Putamen (tissue), 1 donor: ENCODE measurements around the gene OGDHL.
"Not testable (repeated sequence)": the region's sequence is repeated elsewhere in the genome, so short reads cannot be mapped to it uniquely, and the experiment has no call there.

Source experiments
- DNase-seq: peaks from one replicate; pipeline ENCODE4 v3.0.0-alpha.2; 2016; ENCODE audit warnings: low spot score

The OGDHL gene

GRCh38 chr10:49761789-49762565 lies at the start of gene OGDHL:
OGDHL (minus strand) TSS chr10:49762323; CDS start chr10:49758592, 3,731 bp downstream.
- DNase-seq, result peak; percentile 67

DNA sequence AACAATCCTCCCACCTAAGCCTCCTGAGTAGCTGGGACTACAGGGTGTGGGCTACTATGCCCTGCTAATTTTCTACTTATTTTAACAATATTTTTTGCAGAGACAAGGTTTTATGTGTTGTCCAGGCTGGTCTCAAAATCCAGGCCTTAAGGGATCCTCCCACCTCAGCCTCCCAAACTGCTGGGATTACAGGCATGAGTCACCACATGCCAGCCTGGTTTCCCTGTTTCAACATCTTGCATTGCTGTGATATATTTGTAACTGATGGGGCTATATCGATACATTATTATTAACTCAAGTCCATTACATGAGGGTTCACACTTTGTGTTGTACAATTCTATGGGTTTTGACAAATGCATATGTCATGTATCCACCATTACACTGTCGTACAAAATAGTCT lies 41.9 kb upstream of the OGDHL start:
- DNase-seq, result no peak

GRCh38 chr10:49798275-49798674 lies 36.2 kb upstream of the OGDHL start:
- DNase-seq, result no peak

- DNase-seq, result no peak
Observed at GRCh38 chr10:49791100-49791499, 29.0 kb upstream of the OGDHL start.

- DNase-seq, result no peak
Observed at GRCh38 chr10:49784681-49785080, 22.6 kb upstream of the OGDHL start.

DNA sequence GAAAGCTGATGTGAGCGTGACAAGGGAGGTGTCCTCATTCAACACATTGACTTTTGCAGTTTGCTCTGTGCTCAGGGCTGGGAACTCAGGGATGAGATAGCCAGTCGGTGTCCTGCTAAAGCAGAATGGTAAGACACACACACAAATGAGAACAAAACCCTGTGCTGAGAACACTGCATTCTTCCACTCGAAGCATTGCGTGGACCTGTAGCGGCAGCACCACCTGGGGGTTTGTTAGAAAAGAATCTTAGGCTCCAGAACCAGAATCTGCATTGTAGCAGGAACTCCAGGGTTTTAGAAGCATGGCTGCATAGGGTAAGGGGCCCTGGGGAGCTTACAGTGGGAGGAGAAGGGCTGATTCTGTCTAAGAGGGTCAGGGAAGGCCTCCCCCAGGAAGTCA lies 21.5 kb upstream of the OGDHL start:
- no peak for DNase-seq

- no peak for DNase-seq
Observed at GRCh38 chr10:49781247-49781646, 19.1 kb upstream of the OGDHL start.

GRCh38 chr10:49778197-49778596 lies 16.1 kb upstream of the OGDHL start:
- no peak for DNase-seq

GRCh38 chr10:49776851-49777250 lies 14.7 kb upstream of the OGDHL start:
- DNase-seq, result no peak

DNA sequence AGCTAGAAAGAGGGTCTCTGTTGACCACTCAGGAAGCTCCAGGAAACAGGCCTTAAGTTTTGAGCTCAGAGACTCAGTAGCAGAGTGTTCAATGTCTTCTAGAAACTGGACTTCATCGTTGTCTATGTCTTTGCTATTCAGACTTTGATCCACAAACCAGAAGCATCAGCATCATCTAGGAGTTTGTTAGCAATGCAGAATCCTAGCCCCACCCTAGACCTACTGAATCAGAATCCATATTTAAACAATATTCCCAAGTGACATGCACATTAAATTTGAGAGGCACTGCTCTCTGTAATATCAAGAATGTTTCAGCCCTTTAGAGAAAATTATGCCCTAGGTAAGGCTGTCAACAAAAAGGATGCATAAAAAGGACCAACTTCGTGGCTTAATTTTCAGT lies 12.9 kb upstream of the OGDHL start:
- no peak for DNase-seq

- not testable (repeated sequence) for DNase-seq
Observed at GRCh38 chr10:49772944-49773343, 10.8 kb upstream of the OGDHL start.

DNA sequence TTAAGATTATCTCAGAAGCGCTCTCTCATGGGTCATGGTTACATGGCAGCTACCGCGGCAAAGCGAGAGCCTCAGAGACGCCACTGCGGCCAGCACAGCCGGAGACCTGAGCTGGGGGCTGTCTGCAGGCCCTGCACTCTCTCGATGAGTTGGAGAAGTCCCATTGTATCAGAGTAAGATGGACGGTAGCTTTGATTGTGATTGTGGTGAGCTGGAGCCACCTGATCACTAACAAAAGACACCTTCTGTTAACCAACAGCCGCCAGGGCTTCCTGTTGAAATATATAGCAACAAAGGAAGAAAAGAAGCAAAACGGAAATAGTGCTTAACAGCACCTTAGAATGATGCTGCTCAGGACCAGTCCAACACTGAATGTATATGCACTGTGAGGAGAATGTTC lies 8.9 kb upstream of the OGDHL start:
- DNase-seq, result not testable (repeated sequence)

GRCh38 chr10:49769692-49770091 lies 7.6 kb upstream of the OGDHL start:
- no peak for DNase-seq

- DNase-seq, result no peak
Observed at GRCh38 chr10:49768731-49769130, 6.6 kb upstream of the OGDHL start.

GRCh38 chr10:49768329-49768728 lies 6.2 kb upstream of the OGDHL start:
- no peak for DNase-seq

- no peak for DNase-seq
Observed at GRCh38 chr10:49767752-49768151, 5.6 kb upstream of the OGDHL start.

DNA sequence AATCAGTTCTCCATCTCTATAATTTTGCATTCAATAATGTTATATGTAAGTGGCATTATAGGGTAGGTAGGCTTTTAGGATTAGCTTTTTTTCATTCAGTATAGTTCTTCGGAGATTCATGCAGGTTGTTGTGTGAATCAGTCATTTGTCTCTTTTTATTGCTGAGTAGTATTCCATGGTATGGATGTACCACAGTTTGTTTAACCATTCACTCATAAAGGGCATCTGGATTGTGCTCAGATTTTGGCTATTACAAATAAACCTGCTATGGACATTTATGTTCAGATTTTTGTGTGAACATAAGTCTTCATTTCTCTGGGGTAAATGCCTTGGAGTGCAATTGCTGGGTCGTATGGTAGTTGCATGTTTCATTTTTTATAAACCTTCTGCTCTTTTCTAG lies 4.4 kb upstream of the OGDHL start:
- DNase-seq, result no peak

DNA sequence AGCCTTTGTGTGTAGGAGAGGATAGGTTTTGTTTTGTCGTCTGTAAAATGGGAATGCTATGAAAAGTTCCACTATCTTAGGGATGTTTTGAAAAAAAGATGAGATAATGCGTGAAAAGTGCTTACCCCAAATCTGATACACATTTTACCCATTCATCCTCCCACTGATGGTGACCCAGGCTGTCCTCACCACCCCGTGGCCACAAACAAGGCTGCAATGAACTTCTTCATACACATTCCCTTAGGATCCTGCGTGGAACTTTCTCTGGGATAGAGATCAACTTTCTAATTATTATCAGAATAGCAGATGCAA lies 399 bp upstream of the OGDHL start:
- DNase-seq, result no peak

GRCh38 chr10:49761201-49761788 lies 828 bp downstream of the OGDHL start:
- DNase-seq, result no peak

GRCh38 chr10:49760789-49761188 lies 1.3 kb downstream of the OGDHL start:
- no peak for DNase-seq

- DNase-seq, result no peak
Observed at GRCh38 chr10:49759787-49760551, 2.2 kb downstream of the OGDHL start.

DNA sequence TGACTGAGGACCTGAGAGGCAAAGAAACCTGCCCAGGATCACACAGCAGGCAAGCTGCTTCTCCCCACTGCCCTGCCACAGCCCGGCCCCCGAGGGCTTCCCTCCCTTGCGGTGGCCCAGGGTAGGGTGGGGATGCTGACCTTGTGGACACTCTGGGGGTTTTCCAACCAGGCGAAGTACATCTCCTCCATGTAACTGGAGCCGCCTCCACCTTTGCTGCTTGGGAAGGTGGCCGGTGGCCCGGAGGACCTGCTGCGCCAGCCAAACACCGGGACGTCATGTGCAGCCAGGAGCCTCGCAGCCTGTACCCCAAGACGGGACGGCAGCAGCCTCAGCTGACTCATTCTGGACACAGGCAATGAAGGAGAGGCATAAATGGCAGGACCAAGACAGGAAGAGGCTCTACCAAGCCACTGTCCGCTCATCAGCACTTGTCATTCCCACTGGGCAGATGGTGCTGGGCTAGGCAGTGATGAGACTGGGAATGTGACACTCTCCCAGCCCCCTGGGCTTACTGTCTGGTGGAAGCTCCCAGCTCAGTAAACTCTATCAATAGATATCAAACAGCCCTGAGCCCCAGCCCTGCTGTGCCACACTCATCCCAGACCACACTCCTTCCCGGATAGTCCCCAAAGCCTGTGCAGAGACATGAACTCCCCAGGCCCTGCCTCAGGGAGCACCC lies 3.7 kb downstream of the OGDHL start:
- DNase-seq, result no peak

GRCh38 chr10:49756641-49757040 lies 5.5 kb downstream of the OGDHL start:
- no peak for DNase-seq
